GM19324 (cell line): ENCODE results near the gene EDEM1.
"Not testable (repeated sequence)": the region's sequence is repeated elsewhere in the genome, so short reads cannot be mapped to it uniquely, and the experiment has no call there.

ENCODE experiments used
- ATAC-seq: cut with Tn5 transposase; IDR thresholded peaks from one replicate; pipeline ENCODE4 v1.9.1; 2021; ENCODE audit warnings: mild to moderate bottlenecking, moderate library complexity; ENCODE audit not compliant: unreplicated experiment, low FRiP score

EDEM1 gene

DNA sequence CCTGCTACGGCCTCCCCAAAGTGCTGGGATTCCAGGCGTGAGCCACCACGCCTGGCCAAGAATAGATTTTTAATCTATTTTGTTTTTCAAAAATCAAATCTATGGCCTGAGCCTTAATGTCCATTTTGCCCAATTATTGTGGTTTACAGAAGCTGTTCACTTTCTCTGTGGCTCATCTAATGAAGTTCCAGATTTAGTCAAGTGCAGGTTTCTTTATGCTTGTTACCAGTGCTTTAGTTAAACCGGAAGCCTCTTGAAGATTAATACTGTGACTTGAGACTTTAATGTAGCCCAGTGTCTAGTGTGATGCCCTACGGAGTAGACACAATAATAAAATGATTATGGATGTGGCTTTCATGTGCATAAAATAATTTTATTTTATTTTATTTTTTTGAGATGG, 16.5 kb upstream of the EDEM1 start:
- no peak for ATAC-seq

DNA sequence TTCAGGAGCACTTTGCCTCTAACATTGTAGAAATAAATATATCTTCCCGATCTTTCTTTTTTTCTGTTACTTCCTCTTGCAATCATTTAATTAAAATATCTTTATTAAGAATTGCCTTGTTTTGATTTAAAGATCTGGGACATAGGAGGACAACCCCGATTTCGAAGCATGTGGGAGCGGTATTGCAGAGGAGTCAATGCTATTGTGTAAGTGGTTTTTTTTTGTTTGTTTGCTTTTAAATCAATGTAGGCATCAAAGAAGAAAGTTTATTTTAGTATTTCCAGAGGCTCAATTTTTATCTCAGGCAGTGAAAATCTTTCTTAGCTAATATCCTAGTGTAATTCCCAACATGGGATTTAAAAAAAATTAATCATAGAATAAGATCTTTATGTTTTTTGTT, 15.5 kb upstream of the EDEM1 start:
- no peak for ATAC-seq

DNA sequence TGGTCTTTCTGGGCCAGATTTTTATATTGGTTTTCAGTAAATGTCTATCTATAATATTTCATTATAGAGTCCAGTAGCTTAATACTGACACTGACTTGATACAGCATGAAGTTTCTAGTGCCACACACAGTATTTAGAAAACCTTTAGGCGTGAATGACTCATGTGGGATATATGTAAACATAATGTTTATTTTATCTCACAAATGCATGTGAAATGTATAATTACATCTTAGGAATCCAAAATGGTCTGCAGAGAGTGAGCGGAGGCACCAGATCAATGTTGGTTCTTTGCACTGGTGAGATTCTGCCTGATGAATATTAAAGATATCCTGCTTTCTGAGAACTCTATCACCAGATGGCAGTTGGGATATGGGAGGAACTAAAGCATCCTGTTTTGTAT, 8.5 kb upstream of the EDEM1 start:
- ATAC-seq, result not testable (repeated sequence)

DNA sequence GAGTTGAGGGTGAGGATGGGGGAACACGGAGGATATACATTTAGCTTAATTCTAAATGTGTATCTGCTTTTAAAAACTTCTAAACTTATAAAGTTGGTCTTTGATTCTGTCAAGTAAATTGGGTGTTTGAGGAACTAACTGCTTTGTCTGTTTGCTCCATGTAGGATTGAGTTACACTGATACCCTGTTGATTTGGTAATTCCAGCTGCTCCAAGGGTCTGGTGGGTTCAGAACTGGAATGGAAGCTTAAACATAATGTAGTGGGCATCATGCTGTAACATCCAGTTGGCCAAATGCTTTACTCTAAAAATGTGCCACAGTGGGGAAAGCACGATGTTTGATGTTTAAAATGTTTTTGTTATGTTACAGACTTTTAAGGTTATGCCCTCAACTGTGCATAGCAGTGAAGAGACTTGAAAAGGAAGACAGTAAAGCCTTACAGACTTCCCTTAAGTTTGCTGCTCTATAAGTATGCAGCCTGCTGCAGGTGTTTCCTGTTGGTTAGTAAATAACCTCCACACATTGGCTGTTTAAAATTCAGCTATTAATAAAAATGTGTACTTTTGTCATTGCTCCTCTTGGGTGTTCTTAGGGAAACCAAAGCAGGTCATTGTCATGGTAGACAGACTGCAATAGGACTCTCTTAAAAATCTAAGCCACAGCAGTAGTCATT, 5.9 kb upstream of the EDEM1 start:
- peak; percentile 78 for ATAC-seq

DNA sequence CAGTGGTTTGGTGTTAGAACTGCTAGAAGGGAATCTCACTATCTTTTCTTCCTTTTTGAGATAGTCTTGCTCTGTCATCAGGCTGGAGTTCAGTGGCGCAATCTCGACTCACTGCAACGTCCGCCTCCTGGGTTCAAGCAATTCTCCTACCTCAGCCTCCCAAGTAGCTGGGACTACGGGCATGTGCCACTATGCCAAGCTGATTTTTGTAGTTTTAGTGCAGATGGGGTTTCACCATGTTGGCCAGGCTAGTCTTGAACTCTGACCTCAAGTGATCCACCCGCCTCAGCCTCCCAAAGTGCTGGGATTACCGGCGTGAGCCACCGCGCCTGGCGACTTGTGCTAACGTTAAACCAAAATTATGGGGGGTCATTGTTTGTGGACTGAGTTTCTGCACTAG, 3.8 kb upstream of the EDEM1 start:
- not testable (repeated sequence) for ATAC-seq

DNA sequence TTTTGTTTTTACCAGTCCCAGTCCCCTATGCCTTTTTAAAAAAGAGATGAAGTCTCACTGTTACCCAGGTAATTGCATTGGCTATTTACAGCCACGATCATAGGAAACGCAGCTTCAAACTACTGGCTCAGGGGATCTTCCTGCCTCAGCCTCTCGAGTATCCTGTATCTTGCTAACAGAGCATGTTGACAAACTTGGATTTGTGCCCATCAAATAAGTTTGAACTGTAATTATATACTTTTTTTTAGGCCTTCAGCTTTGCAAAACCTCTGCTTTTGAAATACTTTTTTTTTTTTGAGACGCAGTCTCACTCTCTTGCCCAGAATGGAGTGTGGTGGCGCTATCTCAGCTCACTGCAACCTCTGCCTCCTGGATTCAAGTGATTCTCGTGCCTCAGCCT, 3.0 kb upstream of the EDEM1 start:
- no peak for ATAC-seq

DNA sequence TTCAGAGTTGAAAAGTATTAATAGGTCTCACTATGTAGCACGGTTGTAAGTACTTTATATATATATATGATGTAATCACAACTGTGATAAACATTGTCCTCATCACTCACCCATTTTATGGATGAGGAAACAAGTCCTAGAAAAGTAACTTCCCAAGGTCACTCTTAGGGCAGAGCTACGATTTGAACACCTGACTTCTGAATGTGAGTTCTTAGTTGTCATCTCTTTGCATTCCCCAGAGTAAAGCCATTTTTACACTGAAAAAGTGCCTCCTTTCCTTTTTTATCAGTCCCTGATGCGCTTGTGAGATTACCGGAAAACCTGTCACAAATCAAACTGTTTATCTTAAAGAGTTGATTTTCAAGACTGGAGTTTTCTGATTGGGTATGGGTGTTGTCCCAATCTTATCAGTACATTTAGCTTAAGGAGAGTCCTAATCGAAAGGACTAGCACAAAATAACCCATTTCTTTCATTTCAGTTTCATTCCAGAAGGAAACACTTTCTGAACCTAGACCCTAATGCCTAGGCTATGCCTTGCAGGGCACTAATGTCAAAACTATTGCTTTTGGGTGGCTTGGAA, 2.3 kb upstream of the EDEM1 start:
- no peak for ATAC-seq

DNA sequence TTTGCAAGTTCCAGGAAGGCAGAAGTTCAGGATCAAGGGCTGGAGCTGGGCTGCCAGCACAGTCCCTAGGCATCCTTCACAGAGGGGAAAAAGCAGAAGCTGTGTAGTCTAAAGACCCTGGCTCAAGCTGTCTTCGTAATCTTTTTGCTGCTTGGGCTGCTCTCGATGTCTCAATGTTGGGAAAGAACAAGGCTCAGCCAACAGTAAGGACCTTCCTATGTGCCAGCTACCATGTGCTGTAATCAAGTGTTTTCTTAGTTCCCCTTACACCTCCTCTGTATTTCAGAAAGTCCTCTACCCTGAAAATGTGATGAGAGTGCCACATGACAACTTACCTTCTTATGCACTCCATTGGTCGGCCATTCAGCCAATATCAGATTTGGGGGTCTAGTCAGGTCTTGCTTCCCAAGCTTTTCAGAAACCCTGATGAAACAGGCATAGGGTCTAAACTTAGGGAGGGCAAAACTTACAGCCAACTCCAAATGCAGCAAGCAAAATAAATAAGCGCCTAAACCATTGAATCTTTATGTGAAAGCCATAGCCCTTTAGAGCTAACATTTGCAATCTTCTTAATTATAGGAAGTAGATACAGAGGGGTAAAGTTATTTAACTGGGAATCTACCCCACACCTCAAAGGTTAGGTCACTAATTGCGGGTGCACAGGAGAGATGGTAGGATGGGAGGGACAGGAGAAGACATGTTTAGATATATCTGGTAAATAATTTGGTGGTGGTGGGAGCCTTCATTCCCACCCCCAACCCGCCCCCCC, 1.2 kb upstream of the EDEM1 start:
- no peak for ATAC-seq

DNA sequence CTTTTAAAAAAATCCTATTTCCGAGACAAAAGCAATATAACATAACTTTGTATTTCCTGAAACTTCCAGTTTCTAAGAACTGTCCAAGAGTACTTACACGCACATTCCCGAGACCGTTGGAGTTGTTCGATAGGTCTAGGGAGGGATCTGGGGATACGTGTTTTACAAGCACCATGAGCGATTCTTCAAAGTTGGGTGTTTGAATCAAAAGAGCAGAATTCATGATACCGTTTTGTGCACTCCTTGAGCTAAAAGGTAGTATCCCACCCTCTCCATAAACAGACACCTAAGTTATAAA, 700 bp upstream of the EDEM1 start:
- ATAC-seq, result no peak

DNA sequence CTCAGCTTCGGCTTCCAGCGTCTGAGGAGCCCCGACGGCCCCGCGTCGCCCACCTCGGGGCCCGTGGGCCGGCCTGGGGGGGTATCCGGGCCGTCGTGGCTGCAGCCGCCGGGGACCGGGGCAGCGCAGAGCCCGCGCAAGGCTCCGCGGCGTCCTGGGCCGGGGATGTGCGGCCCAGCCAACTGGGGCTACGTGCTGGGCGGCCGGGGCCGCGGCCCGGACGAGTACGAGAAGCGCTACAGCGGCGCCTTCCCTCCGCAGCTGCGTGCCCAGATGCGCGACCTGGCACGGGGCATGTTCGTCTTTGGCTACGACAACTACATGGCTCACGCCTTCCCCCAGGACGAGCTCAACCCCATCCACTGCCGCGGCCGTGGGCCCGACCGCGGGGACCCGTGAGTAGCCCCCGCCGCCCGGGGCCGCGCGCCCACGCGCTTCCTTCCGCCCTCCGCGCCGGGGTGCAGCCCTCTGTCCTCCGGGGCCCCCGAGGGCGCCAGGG, 462 bp downstream of the EDEM1 start:
- peak; percentile 17 for ATAC-seq

DNA sequence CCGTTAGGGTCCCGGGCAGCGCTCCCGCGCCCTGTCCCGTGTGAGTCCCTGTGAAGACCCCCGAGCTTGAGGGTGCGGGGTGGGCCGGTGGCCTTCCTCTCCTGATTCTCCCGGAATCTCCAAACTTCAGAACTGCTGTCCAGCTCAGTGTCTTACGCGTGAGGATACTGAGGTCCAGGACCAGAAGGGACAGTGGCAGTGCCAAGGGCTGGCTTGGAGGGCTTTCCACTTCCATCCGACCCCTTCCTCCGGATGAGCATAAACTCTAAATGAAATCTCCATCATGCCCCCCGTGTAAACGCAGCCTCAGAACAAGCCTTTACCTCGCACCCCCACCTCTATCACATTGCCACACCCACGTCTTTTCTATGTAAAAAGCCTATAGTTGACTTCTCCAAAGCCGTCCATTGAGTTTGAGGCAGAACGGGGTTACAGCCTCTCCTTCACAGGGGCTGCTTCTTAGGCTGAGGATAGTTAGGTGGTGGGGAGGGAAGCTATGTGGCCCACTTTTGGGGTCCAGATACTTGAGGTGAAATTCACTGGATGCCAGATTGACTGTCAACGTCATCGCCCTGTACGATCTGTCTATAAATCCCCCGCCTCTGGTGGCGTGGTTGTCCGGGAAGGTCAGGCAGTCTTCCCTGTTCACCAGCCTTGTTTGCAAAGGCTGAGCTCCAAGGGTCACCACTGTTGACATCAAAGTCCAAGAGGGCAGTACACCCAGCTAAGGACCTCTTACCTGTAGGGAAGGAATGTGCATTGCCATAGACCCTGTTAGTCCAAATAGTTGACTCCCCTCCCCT, 1.1 kb downstream of the EDEM1 start:
- ATAC-seq, result no peak

DNA sequence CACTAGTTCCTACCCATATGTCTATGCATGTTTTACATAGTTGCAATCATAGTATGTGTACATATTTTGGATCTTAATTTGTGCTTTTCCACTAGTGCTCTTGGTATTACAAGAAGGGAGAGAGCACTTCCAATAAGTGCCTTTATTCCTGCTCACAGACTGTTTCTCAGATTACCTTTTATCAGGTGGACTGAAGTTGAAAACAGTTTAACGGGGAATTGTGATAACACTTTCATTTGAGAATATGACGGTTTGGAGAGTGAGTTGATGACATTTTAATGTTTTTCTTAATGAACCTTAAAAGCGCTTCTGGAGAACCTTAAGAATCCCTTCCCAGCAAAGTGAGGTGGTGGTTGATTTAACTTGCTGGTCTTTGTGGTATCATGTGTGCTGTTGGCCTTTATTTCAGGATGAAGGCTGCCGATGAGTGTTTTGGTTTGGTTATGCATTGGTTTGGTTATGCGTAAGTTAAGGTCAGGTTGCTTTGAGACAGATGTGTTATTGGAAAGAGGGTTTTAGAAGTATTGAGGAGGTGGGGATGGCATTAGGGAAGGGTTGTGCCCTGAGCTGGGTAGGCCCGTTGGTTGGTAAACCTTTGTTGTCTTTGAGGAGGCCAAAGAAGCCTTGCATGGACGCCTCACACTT, 2.8 kb downstream of the EDEM1 start:
- ATAC-seq, result no peak

DNA sequence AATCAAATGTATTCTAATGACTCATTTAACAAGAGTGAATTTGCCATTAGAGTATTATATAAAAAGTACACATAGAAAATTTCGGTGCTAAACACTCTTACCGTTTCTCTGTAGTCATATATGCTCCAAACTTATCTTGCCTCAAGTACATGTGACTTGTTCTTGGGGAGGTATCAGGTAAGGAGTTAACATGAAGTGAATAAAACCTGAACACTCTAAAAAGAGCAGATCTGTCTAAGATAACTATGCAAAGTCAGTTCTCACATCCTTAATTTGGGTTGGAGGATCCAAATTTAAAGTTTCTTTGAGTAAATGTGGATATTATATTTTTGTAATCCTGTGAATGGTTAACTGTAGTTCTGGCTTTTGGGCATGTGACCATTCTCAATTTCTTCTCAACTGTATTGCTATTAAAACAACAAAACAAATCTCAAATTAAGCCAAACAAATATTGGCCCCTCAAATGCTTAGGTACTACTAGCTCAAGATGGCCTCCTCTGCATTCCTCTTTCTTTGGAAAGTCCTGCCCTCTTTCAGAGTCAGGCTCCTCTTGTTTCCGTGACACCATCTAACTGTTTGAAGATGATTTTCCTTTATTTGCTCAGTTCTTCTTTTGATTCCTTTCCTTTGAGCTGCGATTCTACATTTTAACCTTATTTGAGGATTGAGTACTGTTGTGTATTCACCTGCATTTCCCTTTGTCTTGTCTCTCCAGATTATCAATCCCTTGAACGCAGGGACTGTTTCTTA, 4.2 kb downstream of the EDEM1 start:
- ATAC-seq, result no peak

DNA sequence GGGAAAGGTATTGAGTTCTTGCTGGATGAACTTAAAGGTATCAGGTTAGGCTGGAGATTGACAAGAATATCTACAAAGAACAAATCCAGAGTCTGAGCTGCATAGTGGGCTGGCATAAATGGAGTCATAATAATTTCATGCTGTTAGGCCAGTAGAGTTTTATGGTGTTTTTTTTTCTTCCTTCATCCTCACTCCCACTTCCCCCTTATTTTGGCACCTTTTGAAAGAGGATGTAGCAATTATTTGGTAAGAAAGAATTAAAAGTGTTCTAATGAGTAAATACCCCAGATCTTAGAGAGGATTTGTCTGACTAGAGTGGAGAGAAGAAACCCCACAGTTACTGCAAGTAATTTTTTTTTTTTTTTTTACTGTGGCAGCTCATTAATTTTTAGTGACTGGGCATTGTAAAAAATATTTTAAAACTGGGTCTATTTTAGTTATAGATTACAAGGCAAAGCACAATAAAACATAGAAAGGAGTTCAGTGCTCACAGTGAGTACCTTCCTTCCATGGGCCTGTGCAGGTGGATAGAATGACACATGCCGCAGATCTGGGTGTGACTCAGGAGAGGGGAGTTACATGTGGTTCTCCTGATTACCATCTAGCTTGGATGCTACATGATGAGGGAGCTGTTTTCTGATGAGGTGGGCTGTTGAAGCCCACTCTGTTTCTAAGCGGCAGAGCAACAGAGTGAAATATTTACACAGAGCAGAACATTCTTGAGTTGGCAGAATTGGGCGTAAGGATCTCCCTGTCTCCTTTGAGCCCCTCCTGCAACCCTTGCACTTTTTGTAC, 5.3 kb downstream of the EDEM1 start:
- no peak for ATAC-seq

DNA sequence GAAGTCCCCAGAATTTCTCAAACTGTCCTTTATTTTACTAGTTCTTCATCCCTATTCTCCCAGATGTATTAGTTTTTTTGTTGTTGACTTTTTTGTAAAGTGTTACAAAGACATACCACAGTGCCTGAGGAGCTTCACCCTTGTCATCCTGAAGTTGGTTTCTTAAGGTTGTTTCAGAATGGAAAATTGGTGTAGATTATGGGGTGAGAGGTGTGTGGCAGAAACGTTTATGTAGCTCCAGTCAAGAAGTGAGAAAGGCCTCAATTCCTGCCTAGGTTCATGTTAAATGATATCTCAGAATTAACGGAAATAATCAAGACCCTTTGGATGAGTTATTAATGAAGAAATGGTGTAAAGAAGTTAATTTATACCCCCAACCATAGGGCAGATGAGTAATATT, 6.8 kb downstream of the EDEM1 start:
- ATAC-seq, result no peak

DNA sequence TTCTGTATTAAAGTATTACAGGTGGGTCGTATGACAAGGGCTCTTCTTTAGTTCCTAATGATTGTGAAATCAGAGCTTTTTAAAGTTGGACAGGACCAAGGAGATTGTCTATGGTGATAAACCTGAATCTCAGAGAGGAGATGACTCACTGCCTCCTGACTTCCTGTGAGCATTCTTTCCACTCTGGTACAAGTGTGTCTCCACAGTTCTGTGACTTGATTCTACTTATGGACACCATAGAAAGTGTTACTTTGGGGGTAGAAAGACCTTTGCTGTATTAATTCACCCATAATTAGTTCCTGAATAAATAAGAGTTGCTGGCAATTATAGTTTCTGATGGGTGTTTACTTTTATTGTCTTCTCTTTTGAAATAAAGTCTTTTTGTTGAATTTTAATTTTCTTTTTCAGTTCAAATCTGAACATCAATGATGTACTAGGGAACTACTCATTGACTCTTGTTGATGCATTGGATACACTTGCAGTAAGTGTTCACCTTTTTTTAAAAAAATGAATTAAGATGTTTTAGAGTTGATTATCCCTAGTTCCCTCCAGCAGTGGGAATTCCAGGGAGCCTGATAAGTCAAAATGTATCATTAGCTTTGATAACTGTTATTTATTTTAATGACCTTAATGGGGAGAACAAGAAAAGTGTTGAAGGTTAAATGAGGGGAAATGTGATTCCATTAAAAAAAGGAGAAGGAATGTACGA, 7.4 kb downstream of the EDEM1 start:
- ATAC-seq, result no peak

DNA sequence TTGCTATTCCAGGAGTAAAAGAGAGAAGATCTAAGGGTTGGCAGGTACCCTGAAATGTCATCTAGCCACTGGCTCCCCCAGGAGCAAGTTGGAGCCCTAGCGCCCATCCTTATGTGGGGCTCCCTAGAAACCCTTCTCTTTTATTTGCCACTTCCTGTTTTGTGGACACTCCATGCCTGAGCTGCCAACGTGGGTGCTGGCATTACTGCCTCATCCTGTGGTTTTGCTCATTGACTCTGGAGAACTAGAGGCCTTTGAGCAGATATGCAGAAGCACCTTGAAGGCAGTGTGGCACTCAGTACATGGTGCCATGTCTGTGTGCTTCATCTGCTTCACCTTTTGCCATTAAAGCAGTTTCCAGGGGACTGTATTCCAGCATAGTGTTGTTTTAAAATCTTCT, 8.1 kb downstream of the EDEM1 start:
- no peak for ATAC-seq

DNA sequence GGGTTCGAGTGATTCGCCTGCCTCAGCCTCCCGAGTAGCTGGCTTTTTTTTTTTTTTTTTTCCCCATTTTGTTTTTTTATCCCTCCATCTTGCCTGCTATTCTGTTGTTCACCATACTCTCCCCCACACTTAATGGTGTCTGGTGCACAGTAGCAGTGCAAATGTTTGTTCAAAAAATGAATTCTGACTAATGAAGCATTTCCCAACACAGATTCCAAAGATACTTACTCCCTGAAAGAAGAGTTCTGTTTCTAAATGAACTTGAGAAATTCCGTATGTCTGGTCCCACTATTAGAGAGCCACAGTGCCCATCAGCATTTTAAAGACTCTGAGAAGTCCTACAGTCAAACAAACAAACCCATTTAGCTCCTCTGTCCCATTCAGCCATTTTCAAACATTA, 9.5 kb downstream of the EDEM1 start:
- ATAC-seq, result no peak
